ENCODE measurements around the gene UCP3.

The UCP3 gene

DNA sequence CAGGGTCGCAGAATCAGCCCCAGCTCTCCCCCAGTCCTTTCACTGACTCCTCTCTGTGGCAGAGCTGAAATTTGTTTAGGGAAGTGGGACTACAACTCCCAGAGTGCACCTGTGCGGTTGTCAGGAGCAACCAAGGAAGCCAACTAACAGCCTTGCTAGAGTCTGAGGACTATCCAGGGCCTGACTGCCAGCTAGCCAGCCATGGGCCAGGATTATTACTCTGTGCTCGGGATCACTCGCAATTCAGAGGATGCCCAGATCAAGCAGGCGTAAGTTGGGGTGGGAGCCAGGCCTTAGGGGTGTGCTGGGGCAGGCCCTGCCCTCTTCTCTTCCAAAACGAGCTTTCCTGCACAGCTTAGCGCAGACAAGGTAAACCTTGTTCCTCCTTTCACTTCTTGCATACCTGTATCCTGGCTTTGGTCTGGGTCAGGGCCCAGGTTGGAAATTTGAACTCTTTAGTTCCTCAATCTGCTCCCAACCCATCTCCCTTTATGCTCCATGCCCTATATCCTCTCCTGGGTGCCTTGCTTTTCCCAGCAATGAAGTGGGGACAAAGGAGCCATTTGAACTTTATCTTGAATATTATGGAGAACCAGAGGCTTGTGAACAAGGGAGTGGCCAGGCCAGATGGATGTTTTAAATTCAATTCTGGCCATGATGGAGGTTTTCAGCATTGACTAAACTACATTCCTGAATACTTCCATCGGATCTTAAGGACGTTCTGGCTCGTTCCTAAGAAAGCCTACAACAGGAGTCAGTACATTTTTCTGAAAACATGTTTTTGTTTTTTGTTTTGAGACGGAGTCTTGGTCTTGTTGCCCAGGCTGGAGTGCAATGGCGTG, 57.8 kb downstream of the UCP3 start, which contains the start of gene DNAJB13:
Gene DNAJB13, plus strand, starts transcription at position 158 of the 842 bp plus-strand sequence. Its CDS starts 44 bp downstream, at position 202.
- DNase-seq, result no peak
